Spleen (tissue), 11 donors: ENCODE data around the gene EDC3. TPM values are rescaled to one million over a fixed set of nuclear protein-coding genes. Genes with fewer than 3 reads are reported as not detected.
"Not testable (repeated sequence)": the region's sequence is repeated elsewhere in the genome, so short reads cannot be mapped to it uniquely, and the experiment has no call there.

Source experiments
- DNase-seq: peaks from one replicate; pipeline ENCODE4 v3.0.0-alpha.2; 2020
- H3K27ac ChIP-seq, 8 donors: fragments of 200-600 bp; sonication (generic) in 7 of 8; 1 replicate in 4 of 8; 2 replicates in 4 of 8; pipeline versions ENCODE4 v1.5.0 to v1.8.0; 2016 to 2021; ENCODE audit warnings: inconsistent platforms in 4 of 8, mild to moderate bottlenecking in 4 of 8, moderate library complexity in 1 of 8
- H3K27me3 ChIP-seq, 7 donors: fragments of 200-600 bp; sonication (generic) in 6 of 7; replicated peaks in 1 of 7; 1 replicate in 4 of 7; 2 replicates in 3 of 7; pipeline versions ENCODE4 v1.5.0 to v1.8.0; 2016 to 2021; ENCODE audit warnings: inconsistent platforms in 3 of 7, mild to moderate bottlenecking in 1 of 7
- H3K36me3 ChIP-seq, 6 donors: fragments of 200-600 bp; sonication (generic) in 5 of 6; 1 replicate in 4 of 6; 2 replicates in 2 of 6; pipeline versions ENCODE4 v1.5.0 to v1.8.0; 2016 to 2021; ENCODE audit warnings: inconsistent platforms in 2 of 6
- H3K4me1 ChIP-seq, 6 donors: fragments of 200-600 bp; sonication (generic) in 5 of 6; 1 replicate in 3 of 6; 2 replicates in 3 of 6; pipeline versions ENCODE4 v1.5.0 to v1.8.0; 2016 to 2021; ENCODE audit warnings: inconsistent platforms in 3 of 6
- H3K4me3 ChIP-seq, 8 donors: fragments of 200-600 bp; sonication (generic) in 7 of 8; 1 replicate in 4 of 8; 2 replicates in 4 of 8; pipeline versions ENCODE4 v1.5.0 to v1.8.0; 2016 to 2021; ENCODE audit warnings: inconsistent platforms in 4 of 8, mild to moderate bottlenecking in 4 of 8, moderate library complexity in 2 of 8
- H3K9me3 ChIP-seq, 8 donors: fragments of 200-600 bp; sonication (generic) in 7 of 8; 1 replicate in 4 of 8; 2 replicates in 4 of 8; pipeline versions ENCODE4 v1.5.0 to v1.8.0; 2016 to 2021; ENCODE audit warnings: inconsistent platforms in 4 of 8
- POLR2A ChIP-seq, 3 donors: fragments of 450-650 bp; IDR thresholded peaks; one replicate each; pipeline ENCODE4 v1.5.1; 2017; ENCODE audit warnings: antibody characterized with exemption in 3 of 3, mild to moderate bottlenecking in 1 of 3
- POLR2AphosphoS5 ChIP-seq, 3 donors: sonication (generic); formaldehyde crosslinking; IDR thresholded peaks; one replicate each; pipeline ENCODE4 v1.5.1; 2017; ENCODE audit warnings: antibody characterized with exemption in 3 of 3
- WGBS, 5 donors: extraction: QIAGEN DNeasy Blood & Tissue Kit in 3 of 5; methylation state at CpG; one replicate each; pipeline versions ENCODE4 v1.1.5 to v1.1.7; 2013 to 2018; 5-methylcytosine and 5-hydroxymethylcytosine counted together
- intact Hi-C: fragments of 100-400 bp; cut with DNase I; formaldehyde crosslinking; loops from one replicate; pipeline ENCODE4 v1.15.0; 2023; ENCODE audit warnings: low total_unique reads
- polyA plus RNA-seq, 3 donors: library from polyadenylated mRNA; stranded (reverse); fragments of 200-250 nt; gene quantifications; one replicate each; pipeline ENCODE4 v1.2.1, GENCODE V29; 2013
- total RNA-seq, 7 donors: library from RNA; depleted of rRNA in 3 of 7; stranded (reverse); fragments of >200 nt in 3 of 7; fragmentation: NEBNext Ultra II Directional in 4 of 7; extraction: Animal tissue kit (Norgen Biotek cat#: 25700) in 4 of 7; gene quantifications; one replicate each; pipeline versions ENCODE4 v1.1.0 to v1.2.1, GENCODE V29; 2016 to 2021
- TF ChIP-seq, protein P1 (sequence below), 11 experiments: fragments of 200-600 bp in 7 of 11; fragments of 450-650 bp in 4 of 11; sonication (generic) in 4 of 11; IDR thresholded peaks in 8 of 11; conservative IDR thresholded peaks in 3 of 11; 1 replicate in 7 of 11; 2 replicates in 4 of 11; pipeline versions ENCODE4 v1.4.0 to v1.8.0; 2016 to 2021; ENCODE audit warnings: antibody characterized with exemption in 11 of 11, inconsistent platforms in 4 of 11, mild to moderate bottlenecking in 1 of 11
- donor health status: healthy with polysubstance abuse.
- donor health status: DM: no; HTN: no; CAD: no; lungs with moderate emphysema.
- donor health status: DM: no; HTN: no; CAD: no.
- donor health status: Bipolar disorder and iron deficiency.
- donor health status: healthy.
- donor health status: DM: no; HTN: no; CAD: no.
- donor health status: DM: yes; HTN: yes; CAD: no.

EDC3 gene
- total and polyA plus RNA-seq, 10 donors, result 8.3 to 32.5 (median 17.9) TPM

GRCh38 chr15:74733269-74733668, 37.4 kb upstream of the EDC3 start:
- Histone ChIP-seq H3K9me3 (peaks cover 0 to 4% (median 0%) of the 10 kb centered on the region in 8 donors), H3K27me3 (peaks cover 0 to 66% (median 0%) of the 10 kb centered on the region in 7 donors), H3K4me1 (no peaks in the 10 kb centered on the region), H3K4me3 (no peak overlapping the region), H3K36me3 (no peaks in the 10 kb centered on the region), H3K27ac (no peak overlapping the region)
- no peak for DNase-seq
- intact Hi-C loops, result no loop called here
- WGBS, 5 donors, result 80 to 95% (median 92%) methylated on average over 3 of the region's 3 CpGs
- TF ChIP-seq POLR2A (IDR thresholded peaks at IDR 0.05) (no peak), POLR2AphosphoS5 (IDR thresholded peaks at IDR 0.05) (no peak)

- Histone ChIP-seq H3K36me3 (no peaks in the 10 kb centered on the region), H3K4me3 (no peak overlapping the region), H3K9me3 (peaks cover 0 to under 1% (median 0%) of the 10 kb centered on the region in 8 donors), H3K4me1 (no peaks in the 10 kb centered on the region), H3K27me3 (peaks cover 0 to 70% (median under 1%) of the 10 kb centered on the region in 7 donors), H3K27ac (no peak overlapping the region)
- 85 to 96% (median 88%) methylated on average over 5 of the region's 5 CpGs for WGBS, 5 donors
- intact Hi-C loops, result no loop called here
- DNase-seq, result no peak
- TF ChIP-seq POLR2A (IDR thresholded peaks at IDR 0.05), result no peak
- TF ChIP-seq, protein P1, sequence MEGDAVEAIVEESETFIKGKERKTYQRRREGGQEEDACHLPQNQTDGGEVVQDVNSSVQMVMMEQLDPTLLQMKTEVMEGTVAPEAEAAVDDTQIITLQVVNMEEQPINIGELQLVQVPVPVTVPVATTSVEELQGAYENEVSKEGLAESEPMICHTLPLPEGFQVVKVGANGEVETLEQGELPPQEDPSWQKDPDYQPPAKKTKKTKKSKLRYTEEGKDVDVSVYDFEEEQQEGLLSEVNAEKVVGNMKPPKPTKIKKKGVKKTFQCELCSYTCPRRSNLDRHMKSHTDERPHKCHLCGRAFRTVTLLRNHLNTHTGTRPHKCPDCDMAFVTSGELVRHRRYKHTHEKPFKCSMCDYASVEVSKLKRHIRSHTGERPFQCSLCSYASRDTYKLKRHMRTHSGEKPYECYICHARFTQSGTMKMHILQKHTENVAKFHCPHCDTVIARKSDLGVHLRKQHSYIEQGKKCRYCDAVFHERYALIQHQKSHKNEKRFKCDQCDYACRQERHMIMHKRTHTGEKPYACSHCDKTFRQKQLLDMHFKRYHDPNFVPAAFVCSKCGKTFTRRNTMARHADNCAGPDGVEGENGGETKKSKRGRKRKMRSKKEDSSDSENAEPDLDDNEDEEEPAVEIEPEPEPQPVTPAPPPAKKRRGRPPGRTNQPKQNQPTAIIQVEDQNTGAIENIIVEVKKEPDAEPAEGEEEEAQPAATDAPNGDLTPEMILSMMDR (IDR thresholded peaks at IDR 0.05 in 8 of 11, conservative IDR thresholded peaks at IDR 0.05 in 3 of 11), result no peak
- TF ChIP-seq POLR2AphosphoS5 (IDR thresholded peaks at IDR 0.05), result no peak
Observed at GRCh38 chr15:74732846-74733245, 37.0 kb upstream of the EDC3 start.

- intact Hi-C loops, result no loop called here
Observed at GRCh38 chr15:74730619-74731316, 34.9 kb upstream of the EDC3 start.

DNA sequence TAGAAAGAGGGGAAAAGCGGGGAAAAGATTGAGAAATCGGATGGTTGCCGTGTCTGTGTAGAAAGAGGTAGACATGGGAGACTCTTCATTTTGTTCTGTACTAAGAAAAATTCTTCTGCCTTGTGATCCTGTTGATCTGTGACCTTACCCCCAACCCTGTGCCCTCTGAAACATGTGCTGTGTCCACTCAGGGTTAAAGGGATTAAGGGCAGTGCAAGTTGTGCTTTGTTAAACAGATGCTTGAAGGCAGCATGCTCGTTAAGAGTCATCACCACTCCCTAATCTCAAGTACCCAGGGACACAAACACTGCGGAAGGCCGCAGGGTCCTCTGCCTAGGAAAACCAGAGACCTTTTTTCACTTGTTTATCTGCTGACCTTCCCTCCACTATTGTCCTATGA, 33.5 kb upstream of the EDC3 start:
- H3K9me3 ChIP-seq, H3K4me3 ChIP-seq, H3K36me3 ChIP-seq, DNase-seq, H3K27ac ChIP-seq, intact Hi-C loops: not testable (repeated sequence)
- peaks cover 15 to 22% (median 17%) of the 10 kb centered on the region in 6 donors for H3K4me1 ChIP-seq
- 77 to 88% (median 78%) methylated on average over 5 to 6 of the region's 6 CpGs for WGBS, 5 donors
- H3K27me3 ChIP-seq, result peaks cover 0 to 83% (median 21%) of the 10 kb centered on the region in 7 donors

More at GRCh38 chr15:74730619-74731316, 34.9 kb upstream of the EDC3 start:
- Histone ChIP-seq H3K9me3 (no peaks in the 10 kb centered on the region), H3K4me3 (no peak overlapping the region), H3K27me3 (peaks cover 0 to 83% (median 19%) of the 10 kb centered on the region in 7 donors), H3K36me3 (no peaks in the 10 kb centered on the region), H3K27ac (no peak overlapping the region), H3K4me1 (peaks cover 12 to 15% (median 14%) of the 10 kb centered on the region in 6 donors)
- no peak for DNase-seq
- TF ChIP-seq POLR2A (IDR thresholded peaks at IDR 0.05) (no peak), POLR2AphosphoS5 (IDR thresholded peaks at IDR 0.05) (no peak)
- TF ChIP-seq, protein P1 (IDR thresholded peaks at IDR 0.05 in 8 of 11, conservative IDR thresholded peaks at IDR 0.05 in 3 of 11), result no peak
- 71 to 89% (median 80%) methylated on average over 6 to 7 of the region's 7 CpGs for WGBS, 5 donors

- intact Hi-C loops, H3K27ac ChIP-seq, H3K36me3 ChIP-seq, DNase-seq, H3K9me3 ChIP-seq, H3K4me3 ChIP-seq: not testable (repeated sequence)
- 83 to 95% (median 89%) methylated on average over 17 to 22 of the region's 30 CpGs; no CpG with 5 or more reads in 1 of the 5 donors for WGBS, 5 donors
- H3K27me3 ChIP-seq, result peaks cover 0 to 83% (median 21%) of the 10 kb centered on the region in 7 donors
- H3K4me1 ChIP-seq, result peaks cover 15 to 22% (median 17%) of the 10 kb centered on the region in 6 donors
Observed at GRCh38 chr15:74728699-74729098, 32.9 kb upstream of the EDC3 start.
